Lower leg skin (tissue), 4 donors: ENCODE data around the gene GPD1. TPM values are rescaled to one million over a fixed set of nuclear protein-coding genes. Genes with fewer than 3 reads are reported as not detected.

Source experiments
- DNase-seq, 2 donors: peaks; one replicate each; pipeline ENCODE4 v3.0.0-alpha.2; 2019; ENCODE audit warnings: low spot score in 2 of 2
- H3K4me3 ChIP-seq: fragments of 200-600 bp; sonication (generic); 2 replicates; pipeline ENCODE4 v1.5.1; 2017; ENCODE audit warnings: mild to moderate bottlenecking, low read depth; ENCODE audit not compliant: poor library complexity, severe bottlenecking
- CTCF ChIP-seq, 3 donors: fragments of 450-650 bp; IDR thresholded peaks; one replicate each; pipeline ENCODE4 v1.5.1; 2016; ENCODE audit warnings: antibody characterized with exemption in 3 of 3, mild to moderate bottlenecking in 3 of 3, moderate library complexity in 2 of 3
- POLR2A ChIP-seq, 2 donors: fragments of 450-650 bp; IDR thresholded peaks; one replicate each; pipeline ENCODE4 v1.6.1; 2016 to 2017; ENCODE audit warnings: antibody characterized with exemption in 2 of 2, mild to moderate bottlenecking in 1 of 2, moderate library complexity in 1 of 2
- WGBS, 2 donors: methylation state at CpG; one replicate each; pipeline ENCODE4 v1.1.5; 2018; 5-methylcytosine and 5-hydroxymethylcytosine counted together
- intact Hi-C: fragments of 100-400 bp; cut with DNase I; formaldehyde crosslinking; loops from one replicate; pipeline ENCODE4 v1.15.0; 2023; ENCODE audit warnings: low total_unique reads
- total RNA-seq, 4 donors: library from RNA; depleted of rRNA; stranded (reverse); fragments of >200 nt; gene quantifications; one replicate each; pipeline ENCODE4 v1.1.0, GENCODE V29; 2016

Gene GPD1
- total RNA-seq, 4 donors from 2014 or later, result 29.9 to 38.8 (median 36.7) TPM

DNA sequence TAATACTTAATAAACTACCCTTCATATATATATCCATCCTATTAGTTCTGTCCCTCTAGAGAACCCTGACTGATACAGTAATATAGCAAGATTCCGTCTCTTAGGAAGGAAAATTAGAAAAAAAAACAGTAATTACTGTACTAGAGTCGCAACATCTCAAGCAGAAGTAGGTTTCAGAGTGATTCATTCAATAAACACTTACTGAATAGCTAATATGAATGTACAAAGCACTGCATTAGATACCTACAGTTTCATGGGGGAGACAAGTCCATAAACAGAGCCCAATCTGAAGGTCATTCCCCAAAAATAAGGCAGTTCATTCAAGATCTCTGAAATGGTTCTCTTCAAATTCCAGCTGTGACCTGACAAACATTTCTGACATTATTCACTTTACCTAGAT, 53.5 kb downstream of the GPD1 start:
- H3K4me3 ChIP-seq, result no peak overlapping the region
- no peak for DNase-seq
- 87 to 90% methylated on average over 2 of the region's 2 CpGs for WGBS, 2 donors
- intact Hi-C loops, result no loop called here
- no peak for TF ChIP-seq CTCF (IDR thresholded peaks at IDR 0.05)

GRCh38 chr12:50160643-50161042, 56.8 kb downstream of the GPD1 start:
- DNase-seq, result no peak
- intact Hi-C loops, result no loop called here
- no peak overlapping the region for H3K4me3 ChIP-seq
- no peak for TF ChIP-seq POLR2A (IDR thresholded peaks at IDR 0.05)
- no peak for TF ChIP-seq CTCF (IDR thresholded peaks at IDR 0.05)

Other genes starting within 250 kb of the GPD1 start
- under 1 TPM in 3 of 4 donors, not detected in 1; 0.08 to 0.91 (median 0.17) TPM for gene FAIM2, start 200.1 kb upstream of the GPD1 start, total RNA-seq
- gene AQP2, start 153.3 kb upstream of the GPD1 start, total RNA-seq, result under 1 TPM in 1 of 4 donors, not detected in 3; 0.36 TPM
- 100 to 1,000 TPM in 3 of 4 donors, 10 to 100 TPM in 1; 48.4 to 332 (median 203) TPM for gene AQP5, start 142.1 kb upstream of the GPD1 start, total RNA-seq
- gene AQP6, start 131.1 kb upstream of the GPD1 start, total RNA-seq, result under 1 TPM in 2 of 4 donors, not detected in 2; 0.10 to 0.20 TPM
- 10 to 100 TPM; 11.6 to 16.8 (median 15.9) TPM for gene RACGAP1, start 78.5 kb upstream of the GPD1 start, total RNA-seq
- 1 to 10 TPM in 1 of 4 donors, under 1 TPM in 3; 0.25 to 1.4 (median 0.42) TPM for gene ASIC1, start 46.4 kb upstream of the GPD1 start, total RNA-seq
- 10 to 100 TPM; 32.0 to 77.2 (median 45.1) TPM for gene SMARCD1, start 18.7 kb upstream of the GPD1 start, total RNA-seq
- gene COX14, start 8.2 kb downstream of the GPD1 start, total RNA-seq, result 10 to 100 TPM; 29.0 to 52.1 (median 36.8) TPM
- 10 to 100 TPM; 31.8 to 34.5 (median 32.5) TPM for gene CERS5, start 63.4 kb downstream of the GPD1 start, total RNA-seq
- 10 to 100 TPM; 47.2 to 62.1 (median 54.5) TPM for gene LIMA1, start 179.5 kb downstream of the GPD1 start, total RNA-seq